A673 (cell line): ENCODE data around the gene ABCA13.

Experiments used
- EZH2 ChIP-seq: fragments of 200-600 bp; sonication (generic); IDR thresholded peaks from 2 replicates; pipeline ENCODE4 v1.6.1; 2017; ENCODE audit warnings: borderline replicate concordance, low read depth, mild to moderate bottlenecking, mixed read lengths, antibody characterized with exemption, low read length; ENCODE audit not compliant: poor library complexity, severe bottlenecking
- TF ChIP-seq, protein P1 (sequence below): fragments of 300-800, 200-600 bp; sonication (generic); conservative IDR thresholded peaks from 2 replicates; pipeline ENCODE4 v1.5.1; 2017; ENCODE audit warnings: low read depth, mild to moderate bottlenecking, antibody characterized with exemption, low read length, moderate library complexity, mixed read lengths

DNA sequence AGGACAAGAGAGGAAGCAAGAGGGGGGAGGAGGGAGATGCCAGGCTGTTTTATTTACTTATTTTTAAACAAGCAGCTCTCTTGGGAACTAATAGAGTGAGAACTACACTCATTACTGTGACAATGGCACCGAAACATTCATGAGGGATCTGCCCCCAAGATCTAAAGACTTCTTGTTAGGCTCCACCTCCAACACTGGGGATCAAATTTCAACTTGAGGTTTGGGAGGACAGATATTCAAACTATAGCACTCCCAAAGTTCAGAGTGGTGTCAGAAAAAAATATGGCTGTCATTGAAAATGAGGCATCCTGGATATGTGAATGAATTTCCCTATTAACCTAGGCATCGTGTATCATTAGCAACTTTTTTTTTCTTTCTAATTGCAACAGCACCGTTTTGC lies 145.5 kb downstream of the ABCA13 start:
- TF ChIP-seq, protein P1, sequence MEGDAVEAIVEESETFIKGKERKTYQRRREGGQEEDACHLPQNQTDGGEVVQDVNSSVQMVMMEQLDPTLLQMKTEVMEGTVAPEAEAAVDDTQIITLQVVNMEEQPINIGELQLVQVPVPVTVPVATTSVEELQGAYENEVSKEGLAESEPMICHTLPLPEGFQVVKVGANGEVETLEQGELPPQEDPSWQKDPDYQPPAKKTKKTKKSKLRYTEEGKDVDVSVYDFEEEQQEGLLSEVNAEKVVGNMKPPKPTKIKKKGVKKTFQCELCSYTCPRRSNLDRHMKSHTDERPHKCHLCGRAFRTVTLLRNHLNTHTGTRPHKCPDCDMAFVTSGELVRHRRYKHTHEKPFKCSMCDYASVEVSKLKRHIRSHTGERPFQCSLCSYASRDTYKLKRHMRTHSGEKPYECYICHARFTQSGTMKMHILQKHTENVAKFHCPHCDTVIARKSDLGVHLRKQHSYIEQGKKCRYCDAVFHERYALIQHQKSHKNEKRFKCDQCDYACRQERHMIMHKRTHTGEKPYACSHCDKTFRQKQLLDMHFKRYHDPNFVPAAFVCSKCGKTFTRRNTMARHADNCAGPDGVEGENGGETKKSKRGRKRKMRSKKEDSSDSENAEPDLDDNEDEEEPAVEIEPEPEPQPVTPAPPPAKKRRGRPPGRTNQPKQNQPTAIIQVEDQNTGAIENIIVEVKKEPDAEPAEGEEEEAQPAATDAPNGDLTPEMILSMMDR, result no peak
- TF ChIP-seq EZH2, result no peak
